ENCODE data around the gene IFT88. TPM values are rescaled to one million over a fixed set of nuclear protein-coding genes. Genes with fewer than 3 reads are reported as not detected.

IFT88 gene
- total RNA-seq, 1 donor from 2014 or later: 17.3 TPM

Other genes with a start within 250 kb of the IFT88 start
- gene CRYL1, start 41.3 kb upstream of the IFT88 start, total RNA-seq: 9.2 and 9.6 TPM in 2 replicates
- not detected in 2 replicates for gene IL17D, start 136.5 kb downstream of the IFT88 start, total RNA-seq
- gene EEF1AKMT1, start 206.8 kb downstream of the IFT88 start, total RNA-seq: 3.9 and 7.4 TPM in 2 replicates